NCI-H1417 (cell line): ENCODE measurements around the gene SKA2.
"Not testable (repeated sequence)": the region's sequence is repeated elsewhere in the genome, so short reads cannot be mapped to it uniquely, and the experiment has no call there.

Experiments used
- DNase-seq, 3 experiments: peaks; one replicate each; lab custom pipeline; 2025; lab: John Stamatoyannopoulos, UW

SKA2 gene

DNA sequence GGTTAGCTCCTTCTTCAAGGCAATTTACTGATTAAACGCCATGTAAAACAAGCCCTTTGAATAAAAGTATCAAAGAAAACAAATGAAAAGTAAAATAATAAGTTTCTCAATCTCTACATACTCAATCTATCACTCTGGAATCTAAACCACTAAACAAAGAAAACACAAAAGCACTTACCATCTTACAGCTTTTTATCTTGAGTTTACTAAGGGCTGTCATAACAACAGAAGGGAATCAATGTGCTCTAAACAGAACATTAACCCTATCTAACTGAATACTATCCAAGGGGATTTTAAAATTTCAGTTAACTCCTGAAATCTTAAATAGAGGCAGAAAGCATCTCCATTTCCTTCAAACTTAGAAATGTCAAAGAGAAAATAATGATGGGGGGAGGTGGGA lies 3.4 kb downstream of the SKA2 start:
- peak in 1 of 3 experiments; percentile 27 for DNase-seq

- peak in 1 of 3 experiments; percentile 9 for DNase-seq
These were observed 4.0 kb downstream of the SKA2 start for GRCh38 chr17:59151006-59151405.

- no peak for DNase-seq
These were observed 5.0 kb downstream of the SKA2 start for GRCh38 chr17:59149841-59150511.

GRCh38 chr17:59149051-59149450 lies 5.9 kb downstream of the SKA2 start:
- no peak for DNase-seq

DNA sequence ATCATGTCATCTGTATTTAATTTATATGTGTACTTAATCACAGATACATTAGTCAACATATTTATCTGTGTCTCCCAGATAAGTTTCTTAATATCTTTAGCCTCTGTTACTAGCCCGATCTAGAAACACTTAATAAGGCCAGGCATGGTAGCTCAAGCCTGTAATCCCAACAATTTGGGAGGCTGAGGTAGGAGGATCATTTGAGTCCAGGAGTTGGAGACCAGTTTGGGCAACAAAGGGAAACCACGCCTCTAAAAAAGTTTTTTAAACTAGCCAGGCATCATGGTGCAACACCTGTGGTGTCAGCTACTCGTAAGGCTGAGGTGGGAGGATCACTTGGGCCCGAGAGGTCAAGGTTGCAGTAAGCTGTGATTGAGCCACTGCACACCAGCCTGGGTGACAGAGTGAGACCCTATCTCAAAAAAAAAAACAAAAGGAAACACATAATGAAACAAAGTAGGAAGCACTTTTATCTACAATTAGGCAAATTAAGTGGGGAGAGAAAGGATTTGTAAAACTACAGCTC lies 9.4 kb downstream of the SKA2 start:
- no peak for DNase-seq

DNA sequence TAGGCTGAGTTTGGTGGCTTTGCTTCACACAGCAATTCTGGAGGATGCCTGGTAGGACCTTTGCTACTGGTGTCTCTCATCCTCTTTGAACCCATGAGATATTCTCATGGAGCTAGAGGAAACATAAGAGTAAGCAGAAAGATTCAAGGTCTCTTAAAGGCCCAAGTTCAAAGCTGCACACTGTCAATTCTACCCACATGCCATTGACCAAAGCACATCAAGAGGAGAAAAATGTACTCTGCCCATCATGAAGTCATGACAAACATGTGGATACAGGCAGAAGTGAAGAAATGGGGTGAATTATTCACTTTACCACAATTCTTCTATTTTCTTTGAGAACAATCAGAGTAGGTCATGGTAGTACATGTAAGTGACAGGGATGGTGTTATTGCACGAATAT lies 13.1 kb downstream of the SKA2 start:
- DNase-seq, result no peak

- no peak for DNase-seq
These were observed 15.0 kb downstream of the SKA2 start for GRCh38 chr17:59139939-59140338.

DNA sequence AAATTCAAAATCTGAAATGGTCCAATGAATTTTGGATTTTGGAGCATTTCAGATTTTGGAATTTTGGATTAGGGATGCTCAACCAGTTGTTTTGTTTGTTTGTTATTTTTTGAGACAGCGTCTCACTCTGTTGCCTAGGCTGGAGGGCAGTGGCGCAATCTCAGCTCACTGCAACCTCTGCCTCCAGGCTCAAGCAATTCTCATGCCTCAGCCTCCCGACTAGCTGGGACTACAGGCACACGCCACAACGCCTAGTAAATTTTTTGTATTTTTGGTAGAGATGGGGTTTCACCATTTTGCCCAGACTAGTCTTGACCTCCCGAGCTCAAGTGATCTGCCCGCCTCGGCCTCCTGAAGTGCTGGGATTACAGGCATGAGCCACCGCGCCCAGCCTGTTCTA lies 16.6 kb downstream of the SKA2 start:
- DNase-seq, result not testable (repeated sequence)

GRCh38 chr17:59131131-59131530 lies 23.9 kb downstream of the SKA2 start:
- DNase-seq, result no peak

DNA sequence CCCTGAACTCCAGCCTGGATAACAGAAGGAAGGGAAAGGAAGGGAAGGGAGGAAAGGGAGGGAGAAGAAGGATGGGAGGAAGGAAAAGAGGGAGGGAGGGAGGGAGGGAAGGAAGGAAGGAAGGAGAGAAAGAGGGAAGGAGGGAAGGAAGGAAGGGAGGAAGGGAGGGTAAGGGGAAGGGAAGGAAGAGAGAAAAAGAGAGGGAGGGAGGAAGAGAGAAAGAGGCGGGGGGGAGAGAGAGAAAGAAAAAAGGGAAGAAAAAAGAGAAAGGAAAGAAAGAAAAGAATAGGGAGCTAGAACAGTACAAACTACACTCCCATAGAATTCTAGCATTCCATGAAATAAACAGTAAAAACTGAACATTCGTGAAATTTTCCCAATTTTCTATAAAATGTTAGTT lies 25.2 kb downstream of the SKA2 start:
- DNase-seq, result no peak

- no peak for DNase-seq
These were observed 28.1 kb downstream of the SKA2 start for GRCh38 chr17:59126809-59127417.

GRCh38 chr17:59124665-59125064 lies 30.3 kb downstream of the SKA2 start:
- no peak for DNase-seq

GRCh38 chr17:59121901-59122480 lies 33.0 kb downstream of the SKA2 start:
- no peak for DNase-seq

- no peak for DNase-seq
These were observed 39.5 kb downstream of the SKA2 start for GRCh38 chr17:59115474-59115873.

- no peak for DNase-seq
These were observed 43.4 kb downstream of the SKA2 start for GRCh38 chr17:59111539-59111938.

DNA sequence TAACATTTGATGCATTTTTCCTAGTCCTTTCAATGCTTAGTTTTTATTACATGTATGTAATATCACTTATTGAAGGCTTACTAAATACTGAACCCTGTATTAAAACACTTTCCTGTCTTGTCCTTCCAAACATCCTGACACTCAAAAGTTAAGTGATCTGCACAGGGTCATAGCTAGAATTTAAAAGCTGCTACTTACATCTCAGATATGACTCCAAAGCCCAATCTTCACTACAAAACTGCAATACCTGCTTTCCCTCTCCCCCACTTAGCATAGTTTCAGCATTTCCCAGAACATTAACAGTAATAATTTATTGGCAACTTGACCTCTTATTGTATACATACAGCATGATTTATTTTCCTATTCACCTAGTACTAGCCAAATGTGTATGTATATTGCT lies 44.0 kb downstream of the SKA2 start:
- no peak for DNase-seq

DNA sequence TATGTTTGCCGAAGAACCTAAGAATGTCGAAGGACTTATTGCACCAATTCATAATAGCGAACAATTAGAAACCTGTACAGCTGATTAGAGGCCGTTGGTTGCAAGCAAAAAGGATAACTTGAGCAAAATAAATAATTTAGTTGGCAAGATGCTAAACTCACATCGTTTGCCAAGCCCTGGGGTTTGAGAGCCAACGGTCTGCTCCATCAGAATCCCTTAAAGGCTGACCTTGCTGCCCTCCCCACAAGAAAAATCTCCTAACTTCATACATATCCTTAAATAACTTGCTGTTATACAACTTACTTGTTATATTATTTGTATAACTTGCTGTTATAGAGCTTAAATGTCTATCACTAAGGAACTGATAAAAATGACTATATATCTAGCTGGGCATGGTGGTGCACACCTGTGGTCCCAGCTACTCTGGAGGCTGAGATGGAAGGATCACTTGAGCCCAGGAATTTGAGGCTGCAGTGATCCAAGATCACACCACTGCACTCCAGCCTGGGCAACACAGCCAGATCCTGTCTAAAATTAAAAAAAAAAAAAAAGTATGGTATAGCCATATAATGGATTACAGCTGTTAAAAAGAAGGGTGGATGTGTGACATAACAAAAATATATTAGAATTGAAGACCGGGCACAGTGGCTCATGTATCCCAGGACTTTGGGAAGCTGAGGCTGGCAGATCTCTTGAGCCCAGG lies 46.4 kb downstream of the SKA2 start:
- peak in 1 of 3 experiments; percentile 10 for DNase-seq

- DNase-seq, result no peak
These were observed 47.7 kb downstream of the SKA2 start for GRCh38 chr17:59107306-59107670.

GRCh38 chr17:59106463-59107305 lies 48.3 kb downstream of the SKA2 start, which contains the start of gene TRIM37:
Gene TRIM37, minus strand, starts transcription at chr17:59106880. Its CDS starts 419 bp downstream, at chr17:59106461.
- peak; percentile 98 to 99 (median 99) for DNase-seq

DNA sequence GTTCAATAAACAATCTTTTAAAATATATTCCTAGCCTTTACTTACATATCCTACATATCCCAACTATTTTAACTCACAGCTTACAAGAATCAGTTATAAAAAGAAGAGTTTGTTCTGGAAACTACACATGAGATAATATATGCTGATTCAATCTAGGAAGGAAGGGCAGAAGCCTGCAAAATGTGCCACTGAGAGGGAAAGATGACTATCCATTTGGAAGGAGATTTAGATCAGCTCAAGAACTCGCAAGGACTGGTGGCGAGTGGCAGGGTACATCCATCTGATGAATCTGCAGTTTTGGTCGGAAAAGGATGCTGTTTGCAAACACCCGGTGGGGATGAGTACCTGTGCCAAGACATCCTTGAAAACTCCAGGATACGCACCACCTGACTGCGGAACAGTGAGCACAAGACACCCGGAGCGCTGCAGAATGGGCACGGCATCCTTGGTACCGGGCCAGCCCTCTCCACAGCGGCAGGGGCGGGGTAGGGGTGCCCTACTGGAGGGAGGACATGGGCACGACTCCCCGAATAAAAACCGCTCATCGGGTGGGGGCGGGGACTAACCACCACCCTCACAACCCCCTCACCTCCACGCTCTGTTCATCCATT lies 49.0 kb downstream of the SKA2 start:
- peak; percentile 53 to 86 (median 83) for DNase-seq

DNA sequence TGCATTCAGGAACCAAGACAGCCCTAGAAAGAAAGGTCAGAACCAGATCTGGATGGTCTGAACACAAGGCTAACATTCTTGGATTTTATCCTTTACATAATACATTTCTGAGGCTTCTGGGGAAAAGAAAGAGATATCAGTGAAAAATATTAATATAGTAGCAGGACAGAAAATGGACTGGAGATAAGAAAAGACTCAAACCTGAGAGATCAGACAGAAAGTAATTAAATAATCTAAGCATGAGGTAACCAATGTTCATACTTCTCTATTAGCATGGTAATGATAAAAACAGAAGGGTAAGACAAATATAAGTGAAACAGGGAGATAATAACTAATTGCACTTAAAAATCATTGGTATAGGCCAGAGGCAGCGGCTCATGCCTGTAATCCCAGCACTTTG lies 53.8 kb downstream of the SKA2 start:
- no peak for DNase-seq
